Prostate gland (tissue), 2 donors: Measurements from ENCODE around the gene ZNF80.

Experiments
- POLR2AphosphoS5 ChIP-seq: sonication (generic); formaldehyde crosslinking; IDR thresholded peaks from one replicate; pipeline ENCODE4 v1.6.1; 2017; ENCODE audit warnings: antibody characterized with exemption
- TF ChIP-seq, protein P1 (sequence below), 4 experiments: fragments of 200-600 bp in 2 of 4; fragments of 450-650 bp in 2 of 4; sonication (generic) in 2 of 4; IDR thresholded peaks; 1 replicate in 3 of 4; 2 replicates in 1 of 4; pipeline ENCODE4 v1.5.1; 2016 to 2019; ENCODE audit warnings: antibody characterized with exemption in 4 of 4, mild to moderate bottlenecking in 2 of 4, moderate library complexity in 2 of 4

DNA sequence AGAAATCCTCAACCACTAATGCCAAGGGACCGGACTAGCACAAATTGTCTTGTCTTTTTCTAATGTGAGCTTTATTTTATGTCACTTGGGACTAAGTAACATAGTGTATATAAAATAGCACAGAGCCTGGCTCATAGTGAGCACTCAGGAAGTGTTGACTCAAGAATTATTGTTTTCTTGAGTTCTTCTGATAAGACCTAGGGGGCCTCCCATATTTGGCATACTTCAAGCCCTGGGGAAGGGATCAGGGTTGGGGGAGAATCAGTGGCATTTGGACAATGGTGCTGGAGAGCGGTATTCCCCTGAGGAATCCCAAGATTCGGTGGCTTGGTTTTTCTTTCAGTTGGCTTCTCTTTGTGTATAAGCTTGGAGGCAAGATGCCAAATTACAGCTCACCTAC lies 19.4 kb downstream of the ZNF80 start:
- TF ChIP-seq, protein P1, sequence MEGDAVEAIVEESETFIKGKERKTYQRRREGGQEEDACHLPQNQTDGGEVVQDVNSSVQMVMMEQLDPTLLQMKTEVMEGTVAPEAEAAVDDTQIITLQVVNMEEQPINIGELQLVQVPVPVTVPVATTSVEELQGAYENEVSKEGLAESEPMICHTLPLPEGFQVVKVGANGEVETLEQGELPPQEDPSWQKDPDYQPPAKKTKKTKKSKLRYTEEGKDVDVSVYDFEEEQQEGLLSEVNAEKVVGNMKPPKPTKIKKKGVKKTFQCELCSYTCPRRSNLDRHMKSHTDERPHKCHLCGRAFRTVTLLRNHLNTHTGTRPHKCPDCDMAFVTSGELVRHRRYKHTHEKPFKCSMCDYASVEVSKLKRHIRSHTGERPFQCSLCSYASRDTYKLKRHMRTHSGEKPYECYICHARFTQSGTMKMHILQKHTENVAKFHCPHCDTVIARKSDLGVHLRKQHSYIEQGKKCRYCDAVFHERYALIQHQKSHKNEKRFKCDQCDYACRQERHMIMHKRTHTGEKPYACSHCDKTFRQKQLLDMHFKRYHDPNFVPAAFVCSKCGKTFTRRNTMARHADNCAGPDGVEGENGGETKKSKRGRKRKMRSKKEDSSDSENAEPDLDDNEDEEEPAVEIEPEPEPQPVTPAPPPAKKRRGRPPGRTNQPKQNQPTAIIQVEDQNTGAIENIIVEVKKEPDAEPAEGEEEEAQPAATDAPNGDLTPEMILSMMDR (IDR thresholded peaks at IDR 0.05) = no peak
- TF ChIP-seq POLR2AphosphoS5 = no peak
